Prostate gland (tissue), 2 donors: ENCODE results near the gene AKIRIN2. TPM values are rescaled to one million over a fixed set of nuclear protein-coding genes. Genes with fewer than 3 reads are reported as not detected.

Source experiments
- DNase-seq: peaks from one replicate; pipeline ENCODE4 v3.0.0-alpha.2; 2019; ENCODE audit warnings: low spot score
- H3K27ac ChIP-seq, 2 donors: fragments of 200-600 bp; sonication (generic); 2 replicates each; pipeline ENCODE4 v1.5.1; 2017 to 2019
- H3K27me3 ChIP-seq: fragments of 200-600 bp; sonication (generic); replicated peaks from 2 replicates; pipeline ENCODE4 v1.5.1; 2019; ENCODE audit not compliant: insufficient read depth
- H3K36me3 ChIP-seq, 2 donors: fragments of 200-600 bp; sonication (generic); 1 replicate in 1 of 2; 2 replicates in 1 of 2; pipeline versions ENCODE4 v1.5.1 to v1.8.1; 2017 to 2019
- H3K4me1 ChIP-seq: fragments of 200-600 bp; sonication (generic); replicated peaks from 2 replicates; pipeline ENCODE4 v1.5.1; 2019
- H3K4me3 ChIP-seq, 2 donors: fragments of 200-600 bp; sonication (generic); 2 replicates each; pipeline ENCODE4 v1.5.1; 2017 to 2019
- H3K9me3 ChIP-seq: fragments of 200-600 bp; sonication (generic); 2 replicates; pipeline ENCODE4 v1.5.1; 2017
- POLR2A ChIP-seq: fragments of 450-650 bp; IDR thresholded peaks from one replicate; pipeline ENCODE4 v1.6.1; 2016; ENCODE audit warnings: antibody characterized with exemption, mild to moderate bottlenecking
- POLR2AphosphoS5 ChIP-seq: sonication (generic); formaldehyde crosslinking; IDR thresholded peaks from one replicate; pipeline ENCODE4 v1.6.1; 2017; ENCODE audit warnings: antibody characterized with exemption
- WGBS: methylation state at CpG from one replicate; pipeline ENCODE4 v1.1.5; 2018; 5-methylcytosine and 5-hydroxymethylcytosine counted together
- intact Hi-C: fragments of 100-400 bp; cut with DNase I; formaldehyde crosslinking; loops from one replicate; pipeline ENCODE4 v1.14.2; 2022
- total RNA-seq, 2 donors: library from RNA; depleted of rRNA; stranded (reverse); fragments of >200 nt; gene quantifications; one replicate each; pipeline ENCODE4 v1.1.0, GENCODE V29; 2016
- TF ChIP-seq, protein P1 (sequence below), 4 experiments: fragments of 200-600 bp in 2 of 4; fragments of 450-650 bp in 2 of 4; sonication (generic) in 2 of 4; IDR thresholded peaks; 1 replicate in 3 of 4; 2 replicates in 1 of 4; pipeline ENCODE4 v1.5.1; 2016 to 2019; ENCODE audit warnings: antibody characterized with exemption in 4 of 4, mild to moderate bottlenecking in 2 of 4, moderate library complexity in 2 of 4

AKIRIN2 gene
- total RNA-seq, 2 donors from 2014 or later: 28.4 to 44.1 TPM

DNA sequence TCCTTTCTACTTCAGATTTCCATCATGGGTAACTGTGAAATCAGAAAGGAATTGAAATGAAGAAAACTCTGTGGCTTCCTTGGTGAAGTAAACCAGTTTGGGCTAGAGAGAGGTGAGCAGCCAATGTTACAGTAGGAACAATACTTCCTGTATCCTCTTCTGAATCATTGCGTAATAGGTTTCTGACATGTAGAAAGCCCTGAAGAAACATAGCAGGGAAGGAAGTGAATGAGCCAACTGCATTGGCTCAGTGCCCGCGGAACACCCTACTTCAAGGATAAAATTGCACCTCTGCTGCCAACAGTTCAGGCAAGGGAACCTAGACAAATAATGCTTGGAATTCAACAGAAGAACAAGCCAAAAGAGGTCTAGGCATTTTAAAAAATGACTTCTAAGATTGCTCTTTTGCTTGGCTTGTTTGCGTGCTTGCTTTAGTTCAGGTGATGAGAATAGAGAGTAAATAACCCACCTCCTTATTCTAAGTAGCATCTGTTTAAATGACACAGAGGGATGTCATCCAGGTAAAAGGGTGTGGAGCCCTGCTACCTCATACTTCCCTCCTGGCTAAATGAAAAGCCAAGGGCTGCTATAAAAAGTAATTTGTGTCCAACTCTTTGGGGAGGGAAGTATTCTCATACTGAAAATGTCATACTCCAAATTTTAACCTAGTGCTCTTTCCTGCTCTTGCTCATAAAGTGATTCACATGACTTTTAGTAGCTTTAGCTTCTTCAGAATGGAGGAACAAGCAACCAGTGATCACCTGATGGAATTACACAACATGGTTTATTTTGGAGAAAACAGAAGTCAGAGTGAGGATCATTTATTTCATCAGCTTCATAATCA, 30.0 kb upstream of the AKIRIN2 start:
- H3K27ac ChIP-seq: peak overlapping the region; percentile 41 to 60
- H3K27me3 ChIP-seq: no peaks in the 10 kb centered on the region
- peak; percentile 97 for DNase-seq
- H3K4me1 ChIP-seq: peaks cover 2% of the 10 kb centered on the region
- H3K9me3 ChIP-seq: no peaks in the 10 kb centered on the region
- intact Hi-C loops: no loop called here
- H3K4me3 ChIP-seq: no peak overlapping the region
- WGBS: 4% methylated on average over 4 of the region's 4 CpGs
- no peak for TF ChIP-seq POLR2A
- TF ChIP-seq, protein P1, sequence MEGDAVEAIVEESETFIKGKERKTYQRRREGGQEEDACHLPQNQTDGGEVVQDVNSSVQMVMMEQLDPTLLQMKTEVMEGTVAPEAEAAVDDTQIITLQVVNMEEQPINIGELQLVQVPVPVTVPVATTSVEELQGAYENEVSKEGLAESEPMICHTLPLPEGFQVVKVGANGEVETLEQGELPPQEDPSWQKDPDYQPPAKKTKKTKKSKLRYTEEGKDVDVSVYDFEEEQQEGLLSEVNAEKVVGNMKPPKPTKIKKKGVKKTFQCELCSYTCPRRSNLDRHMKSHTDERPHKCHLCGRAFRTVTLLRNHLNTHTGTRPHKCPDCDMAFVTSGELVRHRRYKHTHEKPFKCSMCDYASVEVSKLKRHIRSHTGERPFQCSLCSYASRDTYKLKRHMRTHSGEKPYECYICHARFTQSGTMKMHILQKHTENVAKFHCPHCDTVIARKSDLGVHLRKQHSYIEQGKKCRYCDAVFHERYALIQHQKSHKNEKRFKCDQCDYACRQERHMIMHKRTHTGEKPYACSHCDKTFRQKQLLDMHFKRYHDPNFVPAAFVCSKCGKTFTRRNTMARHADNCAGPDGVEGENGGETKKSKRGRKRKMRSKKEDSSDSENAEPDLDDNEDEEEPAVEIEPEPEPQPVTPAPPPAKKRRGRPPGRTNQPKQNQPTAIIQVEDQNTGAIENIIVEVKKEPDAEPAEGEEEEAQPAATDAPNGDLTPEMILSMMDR (IDR thresholded peaks at IDR 0.05): no peak
- peak; percentile 97 for TF ChIP-seq POLR2AphosphoS5
- H3K36me3 ChIP-seq: no peaks in the 10 kb centered on the region

DNA sequence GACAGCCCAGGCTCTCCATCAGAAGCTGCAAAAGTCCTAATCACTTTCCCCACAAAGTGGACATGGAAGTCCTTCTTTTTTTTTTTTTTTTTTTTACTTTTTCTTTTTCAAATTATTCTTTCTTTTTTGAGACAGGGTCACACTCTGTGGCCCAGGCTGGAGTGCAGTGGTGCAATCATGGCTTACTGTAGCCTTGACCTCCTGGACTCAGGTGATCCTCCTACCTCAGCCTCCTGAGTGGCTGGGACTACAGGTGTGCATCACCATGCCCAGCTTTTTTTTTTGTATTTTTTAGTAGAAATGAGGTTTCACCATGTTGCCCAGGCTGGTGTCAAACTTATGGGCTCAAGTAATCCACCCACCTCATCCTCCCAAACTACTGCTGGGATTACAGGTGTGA, 29.0 kb upstream of the AKIRIN2 start:
- no peaks in the 10 kb centered on the region for H3K36me3 ChIP-seq
- no peaks in the 10 kb centered on the region for H3K27me3 ChIP-seq
- H3K4me3 ChIP-seq: no peak overlapping the region
- no peak for DNase-seq
- no peaks in the 10 kb centered on the region for H3K9me3 ChIP-seq
- TF ChIP-seq POLR2AphosphoS5: no peak
- TF ChIP-seq POLR2A: no peak
- TF ChIP-seq, protein P1 (IDR thresholded peaks at IDR 0.05): no peak
- H3K27ac ChIP-seq: no peak overlapping the region
- H3K4me1 ChIP-seq: peaks cover 2% of the 10 kb centered on the region
- intact Hi-C loops: no loop called here

DNA sequence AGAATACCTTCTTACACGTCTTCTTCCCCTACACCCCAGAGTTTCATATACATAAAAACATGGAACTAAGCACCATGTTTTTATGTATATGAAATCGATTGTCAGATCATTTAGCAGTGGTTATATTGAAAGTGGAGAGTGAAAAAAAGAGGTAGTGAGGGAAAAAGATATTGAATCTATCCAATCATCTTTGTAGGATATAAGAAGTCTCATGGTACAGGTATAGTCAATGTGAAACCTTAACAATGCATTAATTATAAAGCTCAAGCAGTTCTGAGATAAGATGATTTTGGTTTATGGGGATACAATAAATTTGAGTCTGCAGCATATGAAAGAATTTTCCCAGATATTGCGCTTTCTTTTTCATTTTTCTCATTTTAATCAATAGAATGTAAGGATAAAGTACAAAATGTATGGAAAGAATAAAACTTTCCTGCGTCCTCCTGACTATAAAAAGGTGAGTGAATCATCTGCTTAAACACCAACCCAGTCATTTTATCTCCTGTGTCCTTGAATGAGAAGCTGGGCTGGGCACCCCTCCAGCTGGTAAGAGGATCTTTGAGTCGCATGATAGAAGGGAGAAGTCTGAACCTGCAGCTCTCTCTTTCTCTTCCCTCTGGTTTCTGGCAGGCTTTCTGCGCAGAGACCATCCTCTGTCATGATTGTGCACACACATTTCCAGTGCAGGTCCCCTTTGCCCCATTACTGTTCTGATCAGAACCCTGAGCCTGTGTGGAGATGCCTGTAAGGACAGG, 28.1 kb upstream of the AKIRIN2 start:
- intact Hi-C loops: no loop called here
- WGBS: 54% methylated on average over 6 of the region's 6 CpGs
- Histone ChIP-seq H3K9me3 (no peaks in the 10 kb centered on the region), H3K4me1 (peaks cover 2% of the 10 kb centered on the region), H3K27me3 (no peaks in the 10 kb centered on the region), H3K27ac (no peak overlapping the region), H3K36me3 (no peaks in the 10 kb centered on the region), H3K4me3 (no peak overlapping the region)
- DNase-seq: peak; percentile 56
- no peak for TF ChIP-seq POLR2AphosphoS5

DNA sequence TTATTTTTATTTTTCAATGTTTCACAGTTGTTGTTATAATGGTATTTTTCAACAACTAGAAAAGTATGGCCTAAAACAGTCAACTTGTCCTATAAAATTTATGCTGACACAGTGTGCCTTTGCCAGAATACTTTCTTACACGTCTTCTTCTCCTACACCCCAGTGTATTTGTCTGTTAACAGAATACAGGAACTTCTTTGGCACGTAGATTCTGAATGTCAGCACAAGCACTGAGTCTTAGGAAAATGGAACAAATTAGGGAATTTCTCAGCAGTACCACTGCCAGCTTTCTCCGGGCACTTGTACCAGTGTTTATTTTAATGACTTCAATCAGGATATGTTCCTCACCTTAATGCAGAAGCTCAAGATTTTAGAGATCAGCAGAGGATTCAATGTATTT, 26.7 kb upstream of the AKIRIN2 start:
- H3K36me3 ChIP-seq: no peaks in the 10 kb centered on the region
- intact Hi-C loops: no loop called here
- no peak for DNase-seq
- no peak overlapping the region for H3K4me3 ChIP-seq
- no peak overlapping the region for H3K27ac ChIP-seq
- no peaks in the 10 kb centered on the region for H3K9me3 ChIP-seq
- H3K4me1 ChIP-seq: peaks cover 2% of the 10 kb centered on the region
- no peaks in the 10 kb centered on the region for H3K27me3 ChIP-seq
- TF ChIP-seq, protein P1 (IDR thresholded peaks at IDR 0.05): no peak
- TF ChIP-seq POLR2AphosphoS5 (no peak), POLR2A (no peak)
- WGBS: 24% methylated on average over 3 of the region's 3 CpGs

DNA sequence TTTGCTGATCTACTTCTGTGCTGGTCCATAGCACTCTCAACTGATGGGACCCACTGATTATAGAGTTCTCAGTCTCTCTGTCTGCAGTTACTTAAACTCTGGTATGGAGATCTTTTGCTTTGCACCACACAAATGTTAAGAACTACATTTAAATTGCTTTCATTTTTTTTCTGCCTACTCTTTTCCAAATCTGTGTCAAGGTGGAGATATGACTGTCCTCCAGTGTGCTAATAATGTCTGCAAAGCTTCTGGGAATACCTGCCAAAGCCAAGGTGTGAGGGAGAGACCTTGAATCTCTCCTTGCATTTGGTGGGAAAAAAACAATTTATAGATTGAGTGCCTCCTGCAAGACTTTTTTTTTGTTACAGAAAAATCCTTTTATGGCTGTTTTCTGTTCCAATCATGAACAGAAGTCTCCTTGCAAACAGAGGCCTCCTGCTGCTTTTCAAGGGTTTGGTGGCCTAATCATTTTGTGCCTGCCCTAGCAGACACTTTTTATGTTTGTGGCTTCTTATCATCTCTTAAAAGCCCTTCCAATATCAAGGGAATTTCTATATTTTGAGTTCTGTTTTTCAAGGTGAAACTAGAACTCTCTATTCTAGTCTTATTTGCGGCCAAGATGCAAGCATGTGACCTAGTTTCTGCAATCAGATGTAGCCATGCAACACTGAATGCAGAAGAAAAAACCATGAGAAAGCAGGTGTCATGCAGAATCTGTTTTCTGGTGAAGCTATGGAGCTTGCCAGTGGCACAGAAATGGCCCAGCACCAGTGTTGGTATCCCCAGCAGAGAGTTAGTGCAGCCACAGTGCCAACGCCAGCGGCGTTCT, 23.2 kb upstream of the AKIRIN2 start:
- no peak for TF ChIP-seq POLR2AphosphoS5
- TF ChIP-seq, protein P1 (IDR thresholded peaks at IDR 0.05): no peak
- no peak for TF ChIP-seq POLR2A
- H3K9me3 ChIP-seq: no peaks in the 10 kb centered on the region
- no peak overlapping the region for H3K27ac ChIP-seq
- intact Hi-C loops: no loop called here
- no peak for DNase-seq
- no peaks in the 10 kb centered on the region for H3K4me1 ChIP-seq
- H3K4me3 ChIP-seq: no peak overlapping the region
- H3K36me3 ChIP-seq: no peaks in the 10 kb centered on the region
- H3K27me3 ChIP-seq: no peaks in the 10 kb centered on the region
- WGBS: 91% methylated on average over 4 of the region's 4 CpGs
